NCI-H2171 (cell line): ENCODE measurements around the gene ALKBH5.

Experiments used
- DNase-seq: peaks from one replicate; lab custom pipeline; 2025; lab: John Stamatoyannopoulos, UW

ALKBH5 gene

GRCh38 chr17:18158022-18158600 lies 25.5 kb upstream of the ALKBH5 start:
- DNase-seq = peak; percentile 27

- DNase-seq = no peak
Measured at GRCh38 chr17:18159551-18160120, 24.0 kb upstream of the ALKBH5 start.

DNA sequence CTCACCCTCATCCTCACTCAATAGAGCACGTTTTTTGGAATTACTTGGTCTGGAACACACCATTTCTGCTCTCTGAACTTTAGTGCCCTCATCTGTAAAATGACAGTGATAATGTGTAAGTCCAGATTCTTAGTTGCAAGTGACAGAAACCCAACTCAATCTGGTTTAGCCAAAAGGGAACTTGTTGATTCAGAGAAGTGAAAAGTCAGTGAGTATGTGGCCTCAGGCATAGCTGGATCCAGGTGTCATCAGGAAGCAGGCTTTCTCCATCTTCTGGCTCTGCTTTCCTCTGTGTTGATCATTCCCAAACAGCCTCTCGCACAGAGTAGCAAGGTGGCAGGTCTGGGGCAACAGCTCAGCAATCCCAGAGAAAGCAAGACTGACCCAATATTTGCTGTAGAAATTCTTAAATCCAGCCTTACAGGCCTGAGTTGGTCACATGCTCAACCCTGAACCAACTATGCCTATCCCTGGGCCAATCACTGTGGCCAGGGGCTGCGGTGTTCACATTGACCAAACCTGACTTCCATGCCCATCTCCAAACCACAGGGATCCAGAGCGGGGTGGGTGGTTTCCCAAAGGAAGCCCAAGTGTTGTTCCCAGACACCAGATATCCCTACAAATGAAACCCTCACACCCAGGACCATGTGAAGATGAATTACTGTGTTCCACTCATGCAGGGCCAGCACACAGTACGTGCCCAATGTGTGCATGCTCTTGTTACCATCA lies 23.3 kb upstream of the ALKBH5 start:
- DNase-seq = no peak

GRCh38 chr17:18161207-18162145 lies 22.2 kb upstream of the ALKBH5 start:
- no peak for DNase-seq

DNA sequence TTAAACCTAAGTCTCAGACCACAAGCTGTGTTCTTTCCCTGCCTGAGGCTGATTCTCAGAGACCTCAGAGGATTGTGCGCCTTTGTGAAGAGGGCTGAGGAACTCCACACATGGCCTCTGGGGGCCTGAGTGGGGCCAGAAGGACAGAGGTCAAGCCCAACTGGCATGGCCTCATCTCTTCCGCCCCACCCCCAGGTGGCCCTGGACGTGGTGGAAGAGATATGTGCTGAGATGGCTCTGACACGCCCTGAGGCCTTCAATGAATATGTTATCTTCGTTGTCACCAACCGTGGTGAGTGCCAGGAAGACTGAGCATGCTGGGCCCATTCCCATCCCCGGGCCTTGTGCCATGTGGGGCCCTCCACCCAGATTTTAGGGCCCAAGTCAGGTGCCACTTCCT lies 20.1 kb upstream of the ALKBH5 start:
- DNase-seq = no peak

DNA sequence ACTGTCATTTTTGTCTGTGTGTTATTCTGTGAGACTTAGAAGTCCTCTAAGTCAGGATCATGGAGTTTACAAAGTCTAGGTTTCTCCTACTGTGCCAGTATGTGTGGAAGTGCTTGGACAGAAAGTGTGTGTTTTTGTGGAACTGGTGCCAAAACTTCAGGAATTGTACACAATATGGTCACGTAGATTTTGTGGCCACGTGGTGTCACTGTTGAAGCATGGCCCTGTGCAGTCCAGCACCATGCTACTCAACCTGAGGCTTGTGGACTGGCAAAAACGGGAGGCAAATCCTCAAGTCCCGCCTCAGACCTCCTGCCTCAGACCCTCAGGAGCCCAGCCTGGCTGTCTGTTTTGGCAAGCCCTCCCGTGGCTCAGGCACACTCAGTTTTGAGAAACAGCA lies 16.7 kb upstream of the ALKBH5 start:
- no peak for DNase-seq

- no peak for DNase-seq
Measured at GRCh38 chr17:18167421-18167820, 16.2 kb upstream of the ALKBH5 start.

- peak; percentile 12 for DNase-seq
Measured at GRCh38 chr17:18172531-18173278, 10.9 kb upstream of the ALKBH5 start.

DNA sequence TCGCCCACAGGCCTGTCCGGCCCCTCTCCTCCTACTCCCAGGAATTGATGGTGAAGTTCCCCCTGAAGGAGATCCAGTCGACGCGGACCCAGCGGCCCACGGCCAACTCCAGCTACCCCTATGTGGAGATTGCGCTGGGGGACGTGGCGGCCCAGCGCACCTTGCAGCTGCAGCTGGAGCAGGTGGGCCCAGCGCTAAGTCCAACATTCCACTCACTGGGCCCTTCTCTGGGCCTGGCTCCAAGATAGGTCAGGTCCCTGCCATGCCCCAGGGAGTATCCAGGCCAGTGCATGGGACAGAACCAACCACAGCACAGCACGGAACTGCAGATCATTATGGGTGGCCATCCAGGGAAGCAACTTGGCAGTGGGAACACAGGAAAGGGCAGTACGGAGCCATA lies 9.9 kb upstream of the ALKBH5 start:
- DNase-seq = no peak

GRCh38 chr17:18176176-18176575 lies 7.5 kb upstream of the ALKBH5 start:
- no peak for DNase-seq

DNA sequence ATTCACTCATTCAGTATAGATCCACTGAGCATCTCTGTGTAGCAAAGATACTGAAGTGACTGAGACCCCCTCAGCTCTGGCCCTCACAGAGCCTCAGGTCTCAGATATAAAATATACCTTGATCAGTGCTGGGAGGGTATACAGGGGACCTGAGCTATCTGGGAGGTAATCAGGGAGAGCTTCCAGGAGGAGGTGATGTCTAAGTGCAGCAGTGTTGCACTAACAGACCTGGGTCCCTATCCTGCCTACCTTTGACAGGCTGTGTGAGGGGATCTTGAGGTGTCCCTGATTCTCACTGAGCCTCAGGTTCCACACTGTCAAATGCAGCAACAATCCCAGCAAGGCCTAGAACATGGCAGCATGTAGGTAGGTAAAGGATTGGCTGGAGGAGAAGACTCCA lies 6.5 kb upstream of the ALKBH5 start:
- DNase-seq = no peak

GRCh38 chr17:18177722-18178121 lies 5.9 kb upstream of the ALKBH5 start:
- no peak for DNase-seq

- DNase-seq = no peak
Measured at GRCh38 chr17:18179196-18179595, 4.4 kb upstream of the ALKBH5 start.

DNA sequence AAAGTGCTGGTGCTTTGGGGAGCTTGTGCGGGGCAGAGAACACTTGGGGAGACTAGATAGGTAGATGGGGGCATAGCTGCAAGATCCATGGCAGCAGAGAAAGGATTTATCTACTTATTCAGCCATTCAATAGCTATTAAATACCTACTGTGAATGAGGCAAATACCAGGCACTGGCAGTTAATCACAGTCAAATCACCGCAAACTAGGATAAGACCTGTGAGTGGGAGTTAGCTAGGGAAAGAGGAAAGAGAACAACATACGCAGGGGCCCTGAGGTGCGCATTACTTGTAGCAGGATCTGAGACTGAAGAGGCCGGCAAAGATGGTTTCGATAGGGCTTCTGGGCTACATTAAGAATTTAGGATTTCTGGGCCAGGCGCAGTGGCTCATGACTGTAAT lies 3.8 kb upstream of the ALKBH5 start:
- no peak for DNase-seq

- DNase-seq = no peak
Measured at GRCh38 chr17:18181358-18181757, 2.3 kb upstream of the ALKBH5 start.

DNA sequence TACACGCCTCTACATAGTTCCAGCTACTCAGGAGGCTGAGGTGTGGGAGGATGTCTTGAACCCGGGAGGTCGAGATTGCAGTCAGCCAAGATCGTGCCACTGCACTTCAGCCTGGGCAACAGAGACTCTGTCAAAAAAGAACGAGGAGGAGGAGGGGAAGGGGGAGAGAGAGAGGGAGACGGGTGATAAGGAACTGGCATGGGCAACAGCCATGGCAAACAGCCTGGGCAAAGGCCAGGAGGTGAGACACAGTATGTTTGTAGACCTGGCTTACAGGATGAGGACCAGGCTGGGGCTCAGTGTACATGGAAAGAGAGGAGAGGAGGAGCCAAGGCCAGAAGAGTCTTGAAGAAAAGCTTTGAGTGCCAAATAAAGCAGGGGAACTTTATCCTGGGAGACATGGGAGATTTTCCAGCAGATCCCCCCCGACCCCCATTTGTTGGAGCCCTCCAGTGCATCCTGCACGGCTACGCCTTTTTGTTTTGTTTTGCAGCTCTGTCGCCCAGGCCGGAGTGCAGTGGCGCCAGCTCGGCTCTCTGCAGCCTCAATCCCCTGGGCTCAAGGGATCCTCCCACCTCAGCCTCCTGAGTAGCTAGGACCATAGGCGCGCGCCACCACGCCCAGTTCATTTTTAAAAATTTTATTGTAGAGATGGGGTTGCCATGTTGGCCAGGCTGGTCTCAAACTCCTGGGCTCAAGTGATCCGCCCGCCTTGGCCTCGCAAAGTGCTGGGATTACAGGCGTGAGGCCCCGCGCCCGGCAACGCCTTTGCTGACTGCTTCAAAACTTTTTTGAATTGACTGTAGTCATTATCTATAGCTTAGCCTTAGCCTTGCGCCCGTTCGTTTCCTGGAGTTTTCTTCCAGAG lies 1.3 kb upstream of the ALKBH5 start:
- DNase-seq = no peak

DNA sequence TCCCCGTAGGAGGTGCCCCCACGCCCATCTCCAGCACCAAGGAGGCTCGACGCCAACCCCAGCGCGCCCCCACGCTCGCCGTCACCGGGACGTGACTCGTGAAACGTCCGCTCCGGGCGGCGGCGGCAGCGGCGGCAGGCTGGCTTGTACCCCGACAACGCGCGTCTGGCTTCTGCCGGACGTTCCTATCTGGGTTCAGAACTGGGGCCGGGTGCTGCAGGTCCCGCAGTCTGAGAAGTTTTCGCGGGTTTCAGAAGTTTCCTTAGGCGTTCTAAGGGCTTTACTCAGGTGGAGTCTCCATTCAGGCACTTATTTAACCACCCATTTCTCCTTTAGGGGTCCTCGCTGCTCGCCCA lies 672 bp upstream of the ALKBH5 start:
- peak; percentile 79 for DNase-seq

DNA sequence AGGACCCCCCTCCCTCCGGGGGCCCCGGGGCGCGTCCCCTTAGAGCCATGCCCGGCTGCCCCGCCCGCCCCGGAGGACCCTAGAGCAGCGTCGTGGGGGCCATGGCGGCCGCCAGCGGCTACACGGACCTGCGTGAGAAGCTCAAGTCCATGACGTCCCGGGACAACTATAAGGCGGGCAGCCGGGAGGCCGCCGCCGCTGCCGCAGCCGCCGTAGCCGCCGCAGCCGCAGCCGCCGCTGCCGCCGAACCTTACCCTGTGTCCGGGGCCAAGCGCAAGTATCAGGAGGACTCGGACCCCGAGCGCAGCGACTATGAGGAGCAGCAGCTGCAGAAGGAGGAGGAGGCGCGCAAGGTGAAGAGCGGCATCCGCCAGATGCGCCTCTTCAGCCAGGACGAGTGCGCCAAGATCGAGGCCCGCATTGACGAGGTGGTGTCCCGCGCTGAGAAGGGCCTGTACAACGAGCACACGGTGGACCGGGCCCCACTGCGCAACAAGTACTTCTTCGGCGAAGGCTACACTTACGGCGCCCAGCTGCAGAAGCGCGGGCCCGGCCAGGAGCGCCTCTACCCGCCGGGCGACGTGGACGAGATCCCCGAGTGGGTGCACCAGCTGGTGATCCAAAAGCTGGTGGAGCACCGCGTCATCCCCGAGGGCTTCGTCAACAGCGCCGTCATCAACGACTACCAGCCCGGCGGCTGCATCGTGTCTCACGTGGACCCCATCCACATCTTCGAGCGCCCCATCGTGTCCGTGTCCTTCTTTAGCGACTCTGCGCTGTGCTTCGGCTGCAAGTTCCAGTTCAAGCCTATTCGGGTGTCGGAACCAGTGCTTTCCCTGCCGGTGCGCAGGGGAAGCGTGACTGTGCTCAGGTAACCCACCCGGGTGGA lies 759 bp downstream of the ALKBH5 start:
- DNase-seq = peak; percentile 11

DNA sequence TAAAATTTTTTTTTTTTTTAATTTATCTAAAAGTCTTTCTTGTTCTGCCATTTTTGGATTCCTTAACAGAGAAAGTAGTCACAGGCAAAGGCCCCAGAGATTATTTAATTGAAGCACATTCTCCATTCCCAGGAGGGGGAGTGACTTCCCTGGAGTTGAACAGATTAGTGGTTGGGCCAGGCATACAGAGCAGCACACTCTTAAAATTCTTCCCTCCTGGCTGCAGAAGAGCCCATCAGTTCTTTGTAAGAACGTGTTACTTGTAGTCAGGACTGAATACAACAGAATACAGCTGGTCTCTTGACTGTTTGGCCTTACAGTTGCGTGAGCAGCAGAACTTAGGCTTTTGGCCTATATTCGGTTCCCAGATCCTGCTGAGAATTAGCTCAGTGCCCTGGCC lies 1.8 kb downstream of the ALKBH5 start:
- no peak for DNase-seq
